AG09309 (cell line): ENCODE data around the gene WNT3.

ENCODE experiments used
- DNase-seq: peaks from one replicate; pipeline ENCODE4 v3.0.0-alpha.2; 2010; ENCODE audit warnings: low read depth
- H3K4me3 ChIP-seq: 2 replicates; pipeline ENCODE4 v1.5.1; 2011; ENCODE audit warnings: mild to moderate bottlenecking, low read depth, low read length, moderate library complexity; ENCODE audit not compliant: control insufficient read depth
- TF ChIP-seq, protein P1 (sequence below): IDR thresholded peaks from 2 replicates; pipeline ENCODE4 v1.5.1; 2011; ENCODE audit warnings: mild to moderate bottlenecking, low read depth, low read length, inconsistent platforms; ENCODE audit not compliant: insufficient read depth, control insufficient read depth; ENCODE audit errors: missing control alignments

The WNT3 gene

GRCh38 chr17:46789610-46790009 is 28.9 kb downstream of the WNT3 start:
- no peak overlapping the region for H3K4me3 ChIP-seq
- no peak for DNase-seq
- TF ChIP-seq, protein P1, sequence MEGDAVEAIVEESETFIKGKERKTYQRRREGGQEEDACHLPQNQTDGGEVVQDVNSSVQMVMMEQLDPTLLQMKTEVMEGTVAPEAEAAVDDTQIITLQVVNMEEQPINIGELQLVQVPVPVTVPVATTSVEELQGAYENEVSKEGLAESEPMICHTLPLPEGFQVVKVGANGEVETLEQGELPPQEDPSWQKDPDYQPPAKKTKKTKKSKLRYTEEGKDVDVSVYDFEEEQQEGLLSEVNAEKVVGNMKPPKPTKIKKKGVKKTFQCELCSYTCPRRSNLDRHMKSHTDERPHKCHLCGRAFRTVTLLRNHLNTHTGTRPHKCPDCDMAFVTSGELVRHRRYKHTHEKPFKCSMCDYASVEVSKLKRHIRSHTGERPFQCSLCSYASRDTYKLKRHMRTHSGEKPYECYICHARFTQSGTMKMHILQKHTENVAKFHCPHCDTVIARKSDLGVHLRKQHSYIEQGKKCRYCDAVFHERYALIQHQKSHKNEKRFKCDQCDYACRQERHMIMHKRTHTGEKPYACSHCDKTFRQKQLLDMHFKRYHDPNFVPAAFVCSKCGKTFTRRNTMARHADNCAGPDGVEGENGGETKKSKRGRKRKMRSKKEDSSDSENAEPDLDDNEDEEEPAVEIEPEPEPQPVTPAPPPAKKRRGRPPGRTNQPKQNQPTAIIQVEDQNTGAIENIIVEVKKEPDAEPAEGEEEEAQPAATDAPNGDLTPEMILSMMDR: no peak

DNA sequence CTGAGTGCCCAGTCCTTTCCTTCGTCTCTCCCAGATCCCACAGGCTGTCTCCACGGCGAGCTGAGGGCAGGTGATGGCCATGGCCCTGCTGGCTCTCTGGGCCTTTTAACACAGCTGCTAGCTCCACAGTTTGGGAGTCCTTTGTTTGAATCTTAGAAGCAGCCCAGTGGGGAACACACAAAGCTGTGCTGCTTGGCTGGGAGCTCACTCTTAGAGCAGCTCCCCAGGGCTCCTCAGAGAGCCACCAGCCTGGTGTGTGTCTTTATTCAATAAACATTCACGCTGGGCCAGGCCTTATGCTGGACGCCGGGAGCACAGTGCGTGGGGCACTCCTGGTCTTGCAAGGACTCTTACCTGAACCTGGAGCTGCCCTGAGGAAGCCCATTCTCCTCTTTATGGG is 29.7 kb downstream of the WNT3 start:
- TF ChIP-seq, protein P1: no peak
- no peak overlapping the region for H3K4me3 ChIP-seq
- DNase-seq: no peak

- TF ChIP-seq, protein P1: no peak
- DNase-seq: no peak
These were observed 30.2 kb downstream of the WNT3 start for GRCh38 chr17:46788300-46788699.

GRCh38 chr17:46787478-46787877 is 31.0 kb downstream of the WNT3 start:
- no peak for DNase-seq
- no peak overlapping the region for H3K4me3 ChIP-seq
- TF ChIP-seq, protein P1: no peak

More at GRCh38 chr17:46788300-46788699, 30.2 kb downstream of the WNT3 start:
- H3K4me3 ChIP-seq: no peak overlapping the region

GRCh38 chr17:46785696-46786095 is 32.8 kb downstream of the WNT3 start:
- no peak for DNase-seq
- TF ChIP-seq, protein P1: no peak
- H3K4me3 ChIP-seq: no peak overlapping the region

DNA sequence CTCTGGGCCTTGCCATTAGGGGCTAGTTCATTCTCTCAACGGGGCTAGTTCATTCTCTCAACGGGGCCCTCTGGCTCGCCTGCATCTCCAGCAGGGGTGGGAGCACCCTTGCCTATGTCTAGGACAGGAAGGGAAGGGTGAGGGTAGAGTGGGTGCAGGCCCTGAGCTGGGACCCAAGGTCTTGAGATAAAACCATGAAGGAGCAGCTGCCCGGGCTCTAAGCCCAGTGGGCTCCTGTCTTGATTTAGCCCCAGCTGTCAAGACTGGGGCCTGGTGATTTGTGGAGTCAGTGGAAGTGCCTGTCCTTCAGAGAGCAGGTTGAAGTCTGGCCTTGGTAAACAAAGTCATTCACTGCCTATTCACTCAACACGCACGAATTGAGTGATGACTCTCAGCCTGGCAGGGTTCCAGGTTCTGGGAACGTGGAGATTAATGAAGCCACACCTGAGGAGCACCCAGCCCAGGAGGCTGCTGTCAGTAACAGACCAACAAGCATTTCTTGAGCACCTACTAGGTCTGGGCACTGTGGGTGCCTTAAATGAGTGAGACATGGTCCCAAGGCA is 35.4 kb downstream of the WNT3 start:
- TF ChIP-seq, protein P1: no peak
- DNase-seq: no peak
- no peak overlapping the region for H3K4me3 ChIP-seq

GRCh38 chr17:46782250-46782953 is 36.1 kb downstream of the WNT3 start:
- H3K4me3 ChIP-seq: no peak overlapping the region
- TF ChIP-seq, protein P1: peak; percentile 76
- DNase-seq: no peak
